Smooth muscle cell (in vitro differentiated cells): ENCODE data around the gene TMEM147. TPM values are rescaled to one million over a fixed set of nuclear protein-coding genes. Genes with fewer than 3 reads are reported as not detected.

Source experiments
- DNase-seq: peaks from one replicate; lab custom pipeline; 2025; ENCODE audit not compliant: unreplicated experiment; lab: John Stamatoyannopoulos, UW
- H2AFZ ChIP-seq: fragments of 200-600 bp; sonication (generic); 2 replicates; pipeline ENCODE4 v1.6.0; 2016; ENCODE audit warnings: antibody characterized with exemption, low read depth, mild to moderate bottlenecking
- H3F3A ChIP-seq: fragments of 200-600 bp; sonication (generic); 2 replicates; pipeline ENCODE4 v1.6.0; 2017; ENCODE audit warnings: antibody characterized with exemption, low read depth
- H3K27ac ChIP-seq: fragments of 200-600 bp; sonication (generic); 2 replicates; pipeline ENCODE4 v1.5.1; 2016; ENCODE audit warnings: low read depth, mild to moderate bottlenecking
- H3K27me3 ChIP-seq: fragments of 200-600 bp; sonication (generic); 2 replicates; pipeline ENCODE4 v1.6.1; 2016; ENCODE audit warnings: low read depth, mild to moderate bottlenecking
- H3K36me3 ChIP-seq: fragments of 200-600 bp; sonication (generic); 2 replicates; pipeline ENCODE4 v1.5.1; 2016; ENCODE audit warnings: low read depth
- H3K4me1 ChIP-seq: fragments of 200-600 bp; sonication (generic); 2 replicates; pipeline ENCODE4 v1.5.1; 2016; ENCODE audit warnings: low read depth
- H3K4me2 ChIP-seq: fragments of 200-600 bp; sonication (generic); 2 replicates; pipeline ENCODE4 v1.6.0; 2016; ENCODE audit warnings: mild to moderate bottlenecking
- H3K4me3 ChIP-seq: fragments of 200-600 bp; sonication (generic); 2 replicates; pipeline ENCODE4 v1.5.1; 2016; ENCODE audit warnings: mild to moderate bottlenecking
- H3K79me2 ChIP-seq: fragments of 200-600 bp; sonication (generic); 2 replicates; pipeline ENCODE4 v1.6.0; 2016; ENCODE audit warnings: low read depth, mild to moderate bottlenecking
- H3K9ac ChIP-seq: fragments of 200-600 bp; sonication (generic); 2 replicates; pipeline ENCODE4 v1.6.0; 2016; ENCODE audit warnings: low read depth
- H3K9me3 ChIP-seq: fragments of 200-600 bp; sonication (generic); replicated peaks from 2 replicates; pipeline ENCODE4 v1.5.1; 2016; ENCODE audit warnings: low read depth
- H4K20me1 ChIP-seq: fragments of 200-600 bp; sonication (generic); 2 replicates; pipeline ENCODE4 v1.6.0; 2016; ENCODE audit warnings: low read depth
- WGBS: methylation state at CpG from one replicate; pipeline ENCODE4 v1.1.7; 2016; ENCODE audit warnings: low lambda C conversion rate; 5-methylcytosine and 5-hydroxymethylcytosine counted together
- polyA plus RNA-seq: library from polyadenylated mRNA; unstranded; fragments of >200 nt; fragmentation: Nextera tagmentation; extraction: Ambion mirVana; gene quantifications from 2 replicates; pipeline ENCODE4 v1.2.1, GENCODE V29; 2016
- total RNA-seq: library from RNA; depleted of rRNA; stranded (reverse); fragments of >200 nt; gene quantifications from 2 replicates; pipeline ENCODE4 v1.2.3, GENCODE V29; 2014
- TF ChIP-seq, protein P1 (sequence below): fragments of 200-600 bp; sonication (generic); IDR thresholded peaks from 2 replicates; pipeline ENCODE4 v1.5.1; 2017; ENCODE audit warnings: borderline replicate concordance, mild to moderate bottlenecking, antibody characterized with exemption; ENCODE audit not compliant: insufficient read depth, poor library complexity, severe bottlenecking

The TMEM147 gene, protein sequence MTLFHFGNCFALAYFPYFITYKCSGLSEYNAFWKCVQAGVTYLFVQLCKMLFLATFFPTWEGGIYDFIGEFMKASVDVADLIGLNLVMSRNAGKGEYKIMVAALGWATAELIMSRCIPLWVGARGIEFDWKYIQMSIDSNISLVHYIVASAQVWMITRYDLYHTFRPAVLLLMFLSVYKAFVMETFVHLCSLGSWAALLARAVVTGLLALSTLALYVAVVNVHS
- total RNA-seq (128 and 168 TPM in 2 replicates), polyA plus RNA-seq (291 and 293 TPM in 2 replicates)

DNA sequence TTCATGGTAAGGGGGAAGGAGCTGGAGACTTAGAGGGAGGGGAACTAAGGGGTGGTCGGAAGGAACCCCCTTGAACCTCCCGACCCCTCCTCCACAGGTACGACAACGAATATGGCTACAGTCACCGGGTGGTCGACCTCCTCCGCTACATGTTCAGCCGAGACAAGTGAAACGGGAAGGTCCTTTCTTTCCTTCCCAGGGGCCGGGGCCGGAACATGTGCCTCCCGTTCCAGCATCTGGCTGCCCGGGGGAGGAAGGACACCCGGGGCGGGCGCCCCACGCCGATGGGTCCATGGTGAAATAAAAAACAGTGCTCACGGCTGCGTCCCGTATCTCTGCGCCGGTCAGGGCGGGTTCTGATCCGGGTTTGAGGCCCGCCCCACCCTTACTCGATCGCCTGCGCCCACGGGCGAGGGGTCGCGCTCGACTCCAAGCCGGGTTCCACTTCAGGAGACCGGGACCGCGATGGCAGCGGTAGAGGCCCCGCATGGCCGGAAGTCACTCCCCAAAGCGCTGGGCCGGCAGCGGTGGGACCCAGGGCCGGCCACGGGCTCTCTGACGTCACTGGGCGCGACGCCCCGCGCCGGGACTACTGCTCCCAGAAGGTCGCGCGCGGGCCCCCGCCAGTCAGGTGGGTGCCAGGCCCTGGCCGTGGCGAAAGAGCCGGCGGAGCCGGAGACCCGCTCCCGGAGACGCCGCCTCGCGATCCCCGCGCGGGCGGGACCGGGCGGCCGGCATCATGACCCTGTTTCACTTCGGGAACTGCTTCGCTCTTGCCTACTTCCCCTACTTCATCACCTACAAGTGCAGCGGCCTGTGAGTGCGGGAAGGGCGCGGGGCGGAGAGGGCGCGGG is at the start of gene TMEM147:
Gene TMEM147, plus strand, starts transcription at position 626 of the 854 bp plus-strand sequence. Its CDS starts 114 bp downstream, at position 740.
- WGBS: under 1% methylated on average over 66 of the region's 85 CpGs
- Histone ChIP-seq H3K27me3 (no peaks in the 10 kb centered on the region), H3K36me3 (no peaks in the 10 kb centered on the region), H3F3A (no peaks in the 10 kb centered on the region), H3K9ac (peak within 1 kb of the TSS; percentile 88), H3K4me3 (peak within 1 kb of the TSS; percentile 88), H3K4me1 (peaks cover 15% of the 10 kb centered on the region), H3K4me2 (peak within 1 kb of the TSS; percentile 98), H3K9me3 (no peaks in the 10 kb centered on the region), H4K20me1 (no peaks in the 10 kb centered on the region), H3K79me2 (peaks cover 11% of the 10 kb centered on the region), H3K27ac (peak within 1 kb of the TSS; percentile 55), H2AFZ (peak within 1 kb of the TSS; percentile 92)
- TF ChIP-seq, protein P1, sequence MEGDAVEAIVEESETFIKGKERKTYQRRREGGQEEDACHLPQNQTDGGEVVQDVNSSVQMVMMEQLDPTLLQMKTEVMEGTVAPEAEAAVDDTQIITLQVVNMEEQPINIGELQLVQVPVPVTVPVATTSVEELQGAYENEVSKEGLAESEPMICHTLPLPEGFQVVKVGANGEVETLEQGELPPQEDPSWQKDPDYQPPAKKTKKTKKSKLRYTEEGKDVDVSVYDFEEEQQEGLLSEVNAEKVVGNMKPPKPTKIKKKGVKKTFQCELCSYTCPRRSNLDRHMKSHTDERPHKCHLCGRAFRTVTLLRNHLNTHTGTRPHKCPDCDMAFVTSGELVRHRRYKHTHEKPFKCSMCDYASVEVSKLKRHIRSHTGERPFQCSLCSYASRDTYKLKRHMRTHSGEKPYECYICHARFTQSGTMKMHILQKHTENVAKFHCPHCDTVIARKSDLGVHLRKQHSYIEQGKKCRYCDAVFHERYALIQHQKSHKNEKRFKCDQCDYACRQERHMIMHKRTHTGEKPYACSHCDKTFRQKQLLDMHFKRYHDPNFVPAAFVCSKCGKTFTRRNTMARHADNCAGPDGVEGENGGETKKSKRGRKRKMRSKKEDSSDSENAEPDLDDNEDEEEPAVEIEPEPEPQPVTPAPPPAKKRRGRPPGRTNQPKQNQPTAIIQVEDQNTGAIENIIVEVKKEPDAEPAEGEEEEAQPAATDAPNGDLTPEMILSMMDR: no peak
- peak; percentile 66 for DNase-seq

DNA sequence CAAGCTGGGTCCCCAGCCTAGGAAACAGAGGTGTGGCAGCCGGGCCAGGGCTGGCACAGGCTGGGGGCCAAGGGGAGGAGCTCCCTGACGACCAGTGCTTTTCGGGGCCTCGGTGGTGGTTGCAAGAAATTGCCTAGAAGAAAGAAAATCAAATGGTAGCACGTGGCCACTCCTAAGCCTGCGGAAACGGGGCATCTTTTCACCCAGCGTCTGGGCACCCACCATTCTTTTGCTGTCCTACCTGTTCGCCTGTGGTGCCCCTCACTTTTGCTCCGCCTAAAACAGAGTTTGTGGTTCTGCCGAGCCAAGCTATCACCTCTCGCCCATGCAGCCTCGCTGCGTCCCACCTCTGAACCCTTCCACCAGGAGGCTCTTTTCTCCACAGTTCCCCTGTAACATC is 48.0 kb upstream of the TMEM147 start:
- Histone ChIP-seq H3K4me1 (no peaks in the 10 kb centered on the region), H2AFZ (no peak overlapping the region), H3K27me3 (no peaks in the 10 kb centered on the region), H3K4me2 (no peak overlapping the region), H3K4me3 (no peak overlapping the region), H3K9me3 (no peaks in the 10 kb centered on the region), H3K36me3 (no peaks in the 10 kb centered on the region), H4K20me1 (no peaks in the 10 kb centered on the region), H3F3A (no peaks in the 10 kb centered on the region), H3K79me2 (no peaks in the 10 kb centered on the region), H3K27ac (no peak overlapping the region), H3K9ac (no peak overlapping the region)
- TF ChIP-seq, protein P1: no peak
- DNase-seq: no peak
- WGBS: 85% methylated on average over 14 of the region's 14 CpGs

DNA sequence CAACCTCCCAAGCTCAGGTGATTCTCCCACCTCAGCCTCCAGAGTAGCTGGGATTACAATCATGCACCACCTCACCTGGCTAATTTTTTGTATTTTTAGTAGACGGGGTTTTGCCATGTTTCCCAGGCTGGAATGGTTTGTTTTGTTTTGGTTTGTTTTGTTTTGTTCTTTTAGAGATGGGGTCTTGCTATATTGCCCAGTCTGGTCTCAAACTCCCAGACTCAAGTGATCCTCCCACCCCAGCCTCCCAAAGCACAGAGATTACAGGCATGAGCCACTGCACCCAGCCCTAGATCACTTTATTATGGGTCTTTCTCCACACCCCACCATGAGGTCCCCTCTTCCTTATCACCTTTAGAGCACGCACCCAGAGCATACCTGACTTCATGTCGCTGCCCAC is 47.2 kb upstream of the TMEM147 start:
- Histone ChIP-seq H3K27ac (no peak overlapping the region), H3K4me3 (no peak overlapping the region), H3K4me1 (no peaks in the 10 kb centered on the region), H3K36me3 (no peaks in the 10 kb centered on the region), H3K9me3 (no peaks in the 10 kb centered on the region), H3F3A (no peaks in the 10 kb centered on the region), H3K9ac (no peak overlapping the region), H4K20me1 (no peaks in the 10 kb centered on the region), H3K79me2 (no peaks in the 10 kb centered on the region), H3K4me2 (no peak overlapping the region), H2AFZ (no peak overlapping the region), H3K27me3 (no peaks in the 10 kb centered on the region)
- WGBS: 78% methylated on average over 3 of the region's 3 CpGs
- no peak for DNase-seq
- TF ChIP-seq, protein P1: no peak
